IMR-90 (cell line): ENCODE results near the gene GPR62. TPM values are rescaled to one million over a fixed set of nuclear protein-coding genes. Genes with fewer than 3 reads are reported as not detected.

Experiments used
- ATAC-seq: fragments of 200-7000 bp; cut with Tn5 transposase; 2 replicates; pipeline ENCODE4 v1.9.1; 2020; ENCODE audit warnings: low read depth, mild to moderate bottlenecking, moderate library complexity
- BruUV-seq: library from RNA; stranded (reverse); fragments of 400-500 nt; replicated peaks from 2 replicates; lab custom pipeline; 2021; lab: Mats Ljungman, UMichigan
- CTCF ChIA-PET: fragments of 300-600 bp; formaldehyde crosslinking; extraction: SDS; loops from one replicate; lab custom pipeline; 2021; ENCODE audit warnings: antibody characterized with exemption; lab: Yijun Ruan, JAX
- POLR2A ChIA-PET: fragments of 300-600 bp; sonication (Branson Sonifier 250); formaldehyde crosslinking; loops from one replicate; lab custom pipeline; 2022; ENCODE audit warnings: antibody characterized with exemption; ENCODE audit not compliant: unreplicated experiment; lab: Charles Lee
- DNase-seq: peaks from one replicate; pipeline ENCODE4 v3.0.0; 2013
- H2AFZ ChIP-seq: replicated peaks from 2 replicates; pipeline ENCODE3; 2013; ENCODE audit warnings: low read length, mild to moderate bottlenecking; ENCODE audit not compliant: poor library complexity
- H2AK5ac ChIP-seq: 2 replicates; pipeline ENCODE4 v1.6.1; 2013; ENCODE audit warnings: low read depth, low read length, inconsistent platforms
- H2AK9ac ChIP-seq: replicated peaks from 2 replicates; pipeline ENCODE3; 2013; ENCODE audit warnings: mild to moderate bottlenecking, low read depth, low read length, moderate library complexity; ENCODE audit not compliant: poor library complexity
- H2BK120ac ChIP-seq: 2 replicates; pipeline ENCODE4 v1.6.1; 2013; ENCODE audit warnings: low read depth, low read length, inconsistent platforms
- H2BK15ac ChIP-seq: 3 replicates; pipeline ENCODE4 v1.6.1; 2013; ENCODE audit warnings: low read depth, low read length, inconsistent platforms
- H2BK20ac ChIP-seq: 2 replicates; pipeline ENCODE4 v1.6.1; 2013; ENCODE audit warnings: low read depth, mild to moderate bottlenecking, inconsistent platforms, low read length, moderate library complexity
- H2BK5ac ChIP-seq: 2 replicates; pipeline ENCODE4 v1.6.1; 2013; ENCODE audit warnings: mild to moderate bottlenecking, low read depth, low read length, inconsistent platforms; ENCODE audit not compliant: poor library complexity, severe bottlenecking
- H3K14ac ChIP-seq: replicated peaks from 2 replicates; pipeline ENCODE4 v1.6.1; 2013; ENCODE audit warnings: low read depth, low read length, inconsistent platforms
- H3K18ac ChIP-seq: 2 replicates; pipeline ENCODE4 v1.6.1; 2013; ENCODE audit warnings: low read depth, low read length, control low read depth
- H3K23ac ChIP-seq: 2 replicates; pipeline ENCODE4 v1.6.1; 2013; ENCODE audit warnings: low read depth, low read length, inconsistent platforms
- H3K27ac ChIP-seq: 2 replicates; pipeline ENCODE4 v1.5.1; 2013; ENCODE audit warnings: mild to moderate bottlenecking, control low read depth, low read length; ENCODE audit not compliant: insufficient read depth
- H3K27me3 ChIP-seq: 2 replicates; pipeline ENCODE4 v1.6.1; 2013; ENCODE audit warnings: low read length; ENCODE audit not compliant: control insufficient read depth, insufficient read depth
- H3K36me3 ChIP-seq: 2 replicates; pipeline ENCODE4 v1.6.1; 2013; ENCODE audit warnings: low read length, mixed read lengths; ENCODE audit not compliant: control insufficient read depth, insufficient read depth
- H3K4ac ChIP-seq: 2 replicates; pipeline ENCODE4 v1.6.1; 2013; ENCODE audit warnings: low read depth, low read length, inconsistent platforms
- H3K4me1 ChIP-seq: 2 replicates; pipeline ENCODE4 v1.6.1; 2013; ENCODE audit warnings: low read length, mixed read lengths; ENCODE audit not compliant: control insufficient read depth, insufficient read depth
- H3K4me2 ChIP-seq: 2 replicates; pipeline ENCODE4 v1.6.1; 2013; ENCODE audit warnings: low read depth, mild to moderate bottlenecking, control low read depth, low read length, moderate library complexity
- H3K4me3 ChIP-seq: 2 replicates; pipeline ENCODE4 v1.5.1; 2013; ENCODE audit warnings: low read depth, mild to moderate bottlenecking, control low read depth, low read length, moderate library complexity; ENCODE audit not compliant: insufficient read depth
- H3K56ac ChIP-seq: 2 replicates; pipeline ENCODE4 v1.6.1; 2013; ENCODE audit warnings: low read length, inconsistent platforms; ENCODE audit not compliant: insufficient read depth; ENCODE audit errors: extremely low read depth
- H3K79me1 ChIP-seq, 2 experiments: 2 replicates each; pipeline ENCODE4 v1.6.1; 2013; ENCODE audit warnings: low read length in 2 of 2, inconsistent platforms in 1 of 2, low read depth in 1 of 2
- H3K9ac ChIP-seq: 2 replicates; pipeline ENCODE4 v1.6.1; 2013; ENCODE audit warnings: low read depth, low read length, control low read depth
- H3K9me1 ChIP-seq: 2 replicates; pipeline ENCODE4 v1.6.1; 2013; ENCODE audit warnings: low read length, inconsistent platforms; ENCODE audit not compliant: insufficient read depth
- H3K9me3 ChIP-seq: 2 replicates; pipeline ENCODE4 v1.6.1; 2013; ENCODE audit warnings: low read length; ENCODE audit not compliant: control insufficient read depth, insufficient read depth
- H4K20me1 ChIP-seq: 2 replicates; pipeline ENCODE4 v1.6.1; 2013; ENCODE audit warnings: low read length, inconsistent platforms; ENCODE audit not compliant: insufficient read depth
- H4K5ac ChIP-seq: 2 replicates; pipeline ENCODE4 v1.6.1; 2013; ENCODE audit warnings: mild to moderate bottlenecking, low read depth, low read length, control low read depth
- H4K8ac ChIP-seq, 2 experiments: 2 replicates each; pipeline ENCODE4 v1.6.1; 2013; ENCODE audit warnings: low read depth in 2 of 2, low read length in 2 of 2, control low read depth in 1 of 2, inconsistent platforms in 1 of 2
- H4K91ac ChIP-seq: 2 replicates; pipeline ENCODE4 v1.6.1; 2013; ENCODE audit warnings: low read depth, low read length, inconsistent platforms; ENCODE audit not compliant: insufficient read depth
- BHLHE40 ChIP-seq: fragments of 150-350 bp; IDR thresholded peaks from 2 replicates; pipeline ENCODE4 v1.6.1; 2016; ENCODE audit warnings: mild to moderate bottlenecking, low read depth, low read length
- CEBPB ChIP-seq: IDR thresholded peaks from 2 replicates; pipeline ENCODE4 v1.6.1; 2012; ENCODE audit warnings: low read depth, low read length, improper control_type of control experiment
- CTCF ChIP-seq: conservative IDR thresholded peaks from 2 replicates; pipeline ENCODE4 v1.5.1; 2012; ENCODE audit warnings: mild to moderate bottlenecking, low read depth, low read length, improper control_type of control experiment
- FOS ChIP-seq: fragments of 150-350 bp; IDR thresholded peaks from 2 replicates; pipeline ENCODE4 v1.6.1; 2016; ENCODE audit warnings: low read depth, low read length
- MAFK ChIP-seq: IDR thresholded peaks from 2 replicates; pipeline ENCODE4 v1.6.1; 2012; ENCODE audit warnings: low read depth, low read length, improper control_type of control experiment
- RAD21 ChIP-seq: IDR thresholded peaks from 2 replicates; pipeline ENCODE4 v1.6.1; 2012; ENCODE audit warnings: low read length, improper control_type of control experiment
- WGBS, 2 experiments: methylation state at CpG; one replicate each; pipeline versions ENCODE4 v1.1.5 to v1.1.7; 2013; ENCODE audit warnings: missing lambda C conversion rate in 2 of 2; ENCODE audit not compliant: insufficient read length in 1 of 2; ENCODE audit errors: extremely low coverage in 2 of 2; 5-methylcytosine and 5-hydroxymethylcytosine counted together
- dilution Hi-C: fragments of 300-500 bp; cut with HindIII; formaldehyde crosslinking; loops from one replicate; pipeline ENCODE4 v1.14.3; 2018; ENCODE audit warnings: low sequenced_read_pairs; ENCODE audit not compliant: unreplicated experiment
- in situ Hi-C: fragments of 300-500 bp; cut with MboI; formaldehyde crosslinking; loops from 3 replicates; pipeline ENCODE4 v1.14.3; 2019; ENCODE audit warnings: low sequenced_read_pairs, inconsistent platforms, mixed read lengths
- intact Hi-C: fragments of 100-400 bp; cut with micrococcal nuclease; formaldehyde crosslinking; loops from 2 replicates; pipeline ENCODE4 v1.10.0; 2022
- polyA plus RNA-seq, 3 experiments: library from polyadenylated mRNA; depleted of rRNA; stranded (reverse); fragments of >200 nt; gene quantifications; 2 replicates each; pipeline ENCODE4 v1.2.3, GENCODE V29; 2012; ENCODE audit warnings: low replicate concordance in 1 of 3
- total RNA-seq: library from RNA; depleted of rRNA; stranded (reverse); fragments of >200 nt; gene quantifications from 2 replicates; pipeline ENCODE4 v1.2.3, GENCODE V29; 2012

The GPR62 gene
- total and polyA plus RNA-seq, 2 of the 4 experiments (the other 2 are of a cell fraction) = under 0.01 TPM; not detected in 1

DNA sequence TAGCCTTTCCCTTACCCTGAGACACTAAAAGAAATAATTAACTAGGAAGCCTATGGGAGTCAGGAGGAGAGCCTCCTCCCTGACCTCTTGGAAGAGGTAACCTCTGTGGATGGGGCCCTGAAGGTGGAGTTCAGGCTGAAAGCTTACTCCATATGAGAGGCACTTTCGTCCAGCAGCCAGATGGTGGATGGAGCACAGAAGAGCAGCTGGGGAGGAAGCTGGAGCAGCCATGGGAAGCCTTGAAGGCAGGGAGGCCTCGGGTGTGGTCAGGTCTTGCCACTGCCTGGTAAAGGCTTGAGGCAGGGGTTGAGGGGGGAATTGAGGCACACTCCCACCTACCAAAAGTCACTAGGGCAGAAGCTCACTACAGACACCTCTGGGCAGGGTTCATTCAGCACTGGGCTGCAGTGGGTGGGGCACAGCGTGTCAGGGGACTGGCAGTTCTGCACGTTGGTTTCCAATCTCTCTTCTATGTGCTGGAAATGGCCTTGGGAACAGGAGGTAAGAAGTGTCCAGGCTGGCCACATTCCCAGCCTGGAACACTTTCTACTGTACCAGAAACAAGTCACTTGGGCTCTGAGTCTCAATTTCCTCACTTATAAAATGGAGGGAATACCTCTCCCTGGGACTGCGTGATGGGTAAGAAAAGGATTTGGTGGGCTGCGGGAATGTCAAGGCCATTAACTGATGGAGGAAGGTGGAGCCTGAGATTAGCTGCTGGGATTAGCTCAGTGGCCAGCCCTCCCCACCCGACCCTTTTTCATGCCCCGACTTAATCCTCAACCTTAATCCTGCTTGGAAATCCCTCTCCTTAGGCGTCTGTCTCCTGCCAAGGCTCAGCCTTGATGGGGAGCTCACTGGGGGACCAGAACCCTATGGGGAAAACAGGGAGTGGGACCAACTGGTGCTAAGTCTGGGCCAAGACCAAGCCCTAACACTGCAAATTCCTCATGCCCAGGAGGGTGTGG is 6.7 kb downstream of the GPR62 start (continued):
- no peak for TF ChIP-seq CEBPB
- TF ChIP-seq FOS = no peak

DNA sequence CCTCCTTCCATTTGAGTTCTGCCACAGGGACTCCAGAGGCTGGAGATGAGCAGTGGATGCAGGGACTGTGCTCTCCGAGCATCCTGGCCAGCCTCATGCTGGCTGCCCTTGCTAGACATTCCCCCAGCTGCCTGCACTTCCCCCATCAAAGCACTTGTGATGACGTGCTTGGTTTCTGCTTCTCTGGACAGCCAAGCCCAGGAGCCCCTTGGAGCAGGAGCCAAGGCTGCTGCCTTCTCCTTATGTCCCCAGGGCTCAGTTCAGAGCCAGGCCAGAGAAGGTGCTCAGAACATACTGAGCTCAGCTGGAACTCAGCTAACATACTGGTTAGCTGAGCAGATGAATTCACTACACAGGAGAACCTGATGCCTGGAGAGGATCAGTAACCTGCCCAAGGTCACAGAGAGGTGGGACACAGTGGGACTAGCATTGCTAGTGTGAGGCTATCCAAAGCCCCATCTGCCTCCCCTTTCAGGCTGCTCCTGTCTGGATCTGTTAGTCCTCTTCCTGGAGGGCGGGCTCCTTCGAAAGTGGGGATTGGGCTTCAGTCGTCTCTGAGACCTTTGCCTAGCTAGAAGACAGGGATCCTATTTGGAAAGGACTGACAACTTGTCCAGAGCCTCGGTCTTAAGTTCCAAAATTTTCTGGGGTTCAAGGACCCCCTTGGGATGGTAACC is 7.8 kb downstream of the GPR62 start:
- Histone ChIP-seq H2BK20ac (no peak overlapping the region), H2AFZ (no peak overlapping the region), H3K18ac (no peak overlapping the region), H2BK120ac (no peak overlapping the region), H3K14ac (no peak overlapping the region), H3K9me3 (no peaks in the 10 kb centered on the region), H3K4ac (no peak overlapping the region), H3K56ac (no peak overlapping the region), H4K20me1 (peaks cover 16% of the 10 kb centered on the region), H3K9ac (no peak overlapping the region), H3K23ac (no peak overlapping the region), H4K91ac (no peak overlapping the region), H4K8ac (no peak overlapping the region), H2AK5ac (no peak overlapping the region), H3K4me2 (no peak overlapping the region), H2AK9ac (no peak overlapping the region), H3K36me3 (peaks cover 24% of the 10 kb centered on the region), H3K4me1 (peaks cover 23% of the 10 kb centered on the region), H3K9me1 (peaks cover 13% of the 10 kb centered on the region), H2BK15ac (no peak overlapping the region), H3K27me3 (no peaks in the 10 kb centered on the region), H2BK5ac (no peak overlapping the region), H4K5ac (no peak overlapping the region), H3K4me3 (no peak overlapping the region), H3K79me1 (peaks cover 31 to 57% of the 10 kb centered on the region in 2 experiments), H3K27ac (no peak overlapping the region)
- ChIA-PET POLR2A (no interaction called here), CTCF (no interaction called here)
- dilution Hi-C loops (no loop called here), in situ Hi-C loops (loop anchor here (25.0 kb wide), 1 partner anchor 1626 kb away; the partner anchor contains the start of genes RASSF1, TUSC2 and ZMYND10), intact Hi-C loops (no loop called here)
- peak; percentile 31 for DNase-seq
- TF ChIP-seq RAD21 (no peak), BHLHE40 (no peak), MAFK (no peak), CTCF (no peak)
- WGBS, 2 experiments = no CpG with 5 or more reads among the region's 6 CpGs
- BruUV-seq = no TSS peak
- ATAC-seq = no peak
